ENCODE measurements around the gene CCDC38.
"Not testable (repeated sequence)": the region's sequence is repeated elsewhere in the genome, so short reads cannot be mapped to it uniquely, and the experiment has no call there.

Gene CCDC38

DNA sequence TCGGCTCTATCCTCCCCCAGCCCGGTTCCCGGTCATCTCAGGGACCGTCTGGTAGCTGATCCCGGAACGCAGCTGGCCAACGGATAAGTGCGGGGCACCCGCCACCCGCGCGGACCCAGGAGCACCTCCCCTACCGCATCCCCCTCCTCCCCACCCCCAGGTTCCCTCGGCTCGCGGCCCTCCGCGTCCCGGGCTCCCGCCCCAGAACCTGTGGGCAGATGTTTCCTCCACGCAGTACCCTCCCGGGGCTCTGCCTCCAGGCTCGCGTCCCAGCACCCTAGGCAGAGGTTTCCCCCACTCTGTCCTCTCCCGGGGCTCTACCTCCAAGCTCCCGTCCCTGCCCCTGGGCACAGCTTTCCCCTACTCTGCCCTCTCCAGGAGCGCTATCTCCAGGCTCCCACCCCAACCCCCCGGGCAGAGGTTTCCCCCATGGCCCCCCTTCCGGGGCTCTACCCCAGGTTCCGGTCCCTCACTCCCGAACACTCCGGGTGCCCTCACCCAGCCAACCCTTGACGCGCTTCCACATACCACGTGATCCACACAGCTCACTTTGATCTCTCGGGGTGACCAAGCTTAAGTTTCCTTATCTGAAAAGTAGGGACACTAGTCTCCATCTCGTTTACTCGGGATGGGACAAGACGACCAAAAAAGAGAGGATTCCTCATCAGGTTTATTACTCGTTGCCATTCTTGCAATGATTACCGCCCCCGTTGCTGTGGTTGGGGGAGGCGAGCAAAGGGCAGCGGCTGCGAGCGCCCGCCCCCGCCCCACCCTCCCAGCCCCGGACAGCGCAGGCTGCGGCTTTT is at the start of gene CCDC38:
Gene CCDC38, minus strand, starts transcription at position 91 of the 806 bp plus-strand sequence. CDS start 6,105 bp downstream, outside the sequence.
- DNase-seq = peak; percentile 79

GRCh38 chr12:95990136-95990535 is 47.7 kb upstream of the CCDC38 start:
- DNase-seq = no peak

- no peak for DNase-seq
Observed at GRCh38 chr12:95989504-95990123, 47.2 kb upstream of the CCDC38 start.

DNA sequence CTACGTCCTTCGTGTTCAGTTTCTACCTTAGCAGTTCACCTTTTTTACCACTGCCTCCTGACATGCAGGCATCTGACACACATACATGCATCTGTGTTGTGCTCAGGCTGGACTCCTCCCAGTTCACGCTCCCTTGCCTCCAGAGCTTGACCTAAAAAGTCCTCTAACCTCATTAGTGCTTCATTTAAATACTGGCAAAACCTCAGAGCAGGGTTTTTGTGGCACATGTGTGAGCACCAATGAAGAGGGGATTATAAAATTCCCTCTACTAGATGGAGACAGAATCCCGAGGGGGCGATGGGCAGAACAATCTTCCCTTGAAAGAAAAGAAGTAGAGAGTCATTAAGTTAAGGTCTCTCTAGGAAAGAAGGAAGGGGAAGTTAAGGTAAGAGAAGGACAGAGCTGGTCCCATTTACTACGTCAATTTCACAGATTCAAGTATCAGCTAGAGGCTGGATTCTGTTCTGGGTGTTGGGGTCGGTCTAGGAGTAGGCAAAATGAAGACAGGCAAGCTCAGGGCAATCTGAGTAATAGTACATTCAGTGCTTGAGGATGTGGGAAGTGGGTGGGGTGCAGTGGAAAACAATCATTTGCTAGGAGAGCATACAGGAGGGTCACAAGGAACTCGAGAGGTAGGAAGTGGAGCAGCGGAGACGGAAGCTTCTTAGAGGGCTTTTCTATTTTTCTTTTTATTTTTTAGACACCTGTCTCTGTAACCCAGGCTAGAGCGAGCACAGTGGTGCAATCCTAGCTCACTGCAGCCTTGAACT is 46.3 kb upstream of the CCDC38 start:
- DNase-seq = no peak

GRCh38 chr12:95986635-95987570 is 44.5 kb upstream of the CCDC38 start:
- no peak for DNase-seq

DNA sequence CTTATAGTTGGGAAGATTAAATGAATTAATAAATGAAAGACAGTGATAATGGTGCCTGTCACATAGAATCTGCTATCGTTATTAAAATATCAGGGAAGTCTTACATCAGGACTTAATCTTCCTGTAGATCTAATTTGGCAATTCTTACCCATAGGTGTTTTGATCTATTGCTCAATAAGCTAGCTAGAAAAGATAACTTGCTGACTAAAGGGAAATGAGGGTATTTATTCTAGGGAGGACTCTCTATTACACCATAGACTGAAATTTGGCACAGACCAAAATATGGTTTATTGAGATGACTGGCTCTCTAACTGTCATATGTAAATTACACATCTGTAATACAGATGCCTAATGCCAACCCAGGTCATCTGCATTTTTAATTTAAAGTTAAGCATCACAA is 42.3 kb upstream of the CCDC38 start:
- DNase-seq = no peak

GRCh38 chr12:95982602-95983001 is 40.2 kb upstream of the CCDC38 start:
- no peak for DNase-seq

- no peak for DNase-seq
Observed at GRCh38 chr12:95980437-95980836, 38.0 kb upstream of the CCDC38 start.

- DNase-seq = no peak
Observed at GRCh38 chr12:95978774-95979173, 36.4 kb upstream of the CCDC38 start.

DNA sequence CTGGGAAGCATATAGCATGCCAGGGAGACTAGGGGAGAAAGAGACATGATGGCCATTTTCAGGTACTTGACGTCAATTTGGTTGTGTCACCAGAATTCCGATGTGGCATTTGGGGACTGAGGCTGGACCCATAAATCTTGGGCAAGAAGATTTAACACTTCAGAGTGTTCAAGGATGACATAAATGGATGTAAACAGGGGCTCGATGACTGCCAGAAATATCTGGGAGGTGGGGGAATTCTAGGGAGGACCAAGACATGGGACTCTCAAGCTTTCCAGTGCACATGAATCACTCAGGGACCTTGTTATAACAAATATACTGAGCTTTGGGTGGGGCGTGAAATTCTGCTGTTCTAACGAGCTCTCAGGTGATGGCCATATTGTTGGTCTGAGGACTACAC is 35.9 kb upstream of the CCDC38 start:
- no peak for DNase-seq

GRCh38 chr12:95977764-95978305 is 35.4 kb upstream of the CCDC38 start:
- no peak for DNase-seq

- DNase-seq = peak; percentile 54
Observed at GRCh38 chr12:95976416-95976832, 34.0 kb upstream of the CCDC38 start.

DNA sequence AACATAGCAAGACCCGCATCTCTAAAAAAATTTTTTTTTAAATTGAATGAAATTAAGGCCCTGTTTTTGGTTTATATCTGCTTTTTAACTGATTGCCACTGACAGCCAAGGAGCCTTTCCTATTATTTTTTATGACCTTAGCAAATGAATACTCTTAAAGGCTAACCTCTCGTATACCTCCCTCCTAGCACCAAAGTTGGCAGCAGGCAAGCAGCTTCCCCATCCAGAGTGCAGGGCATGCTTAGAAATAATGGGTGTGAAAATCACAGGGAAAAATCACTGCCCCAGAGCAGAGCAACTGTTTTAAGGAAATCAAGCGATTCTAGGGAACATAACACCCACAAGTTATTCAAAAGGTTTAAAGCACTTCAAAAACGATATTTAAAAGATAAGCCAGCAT is 33.1 kb upstream of the CCDC38 start:
- no peak for DNase-seq

DNA sequence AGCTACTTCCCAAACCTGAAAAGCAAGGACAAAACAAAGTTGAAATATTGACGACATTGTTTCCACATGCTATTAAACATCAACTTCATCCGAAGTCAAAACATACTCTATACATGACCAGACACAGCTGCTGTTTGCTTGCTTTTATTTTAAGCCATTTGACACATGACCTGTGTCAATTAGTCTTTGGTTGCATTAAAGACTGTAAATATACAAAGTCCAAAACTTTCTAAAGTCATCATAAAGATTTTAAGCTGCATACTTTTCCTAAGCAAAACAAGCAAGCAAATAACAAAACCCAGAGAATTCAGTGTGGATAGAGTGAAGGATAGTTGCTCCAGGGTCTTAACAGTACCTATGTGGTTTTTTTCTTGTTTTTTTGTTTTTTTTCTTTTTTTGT is 31.9 kb upstream of the CCDC38 start:
- no peak for DNase-seq

- no peak for DNase-seq
Observed at GRCh38 chr12:95972832-95973456, 30.5 kb upstream of the CCDC38 start.

DNA sequence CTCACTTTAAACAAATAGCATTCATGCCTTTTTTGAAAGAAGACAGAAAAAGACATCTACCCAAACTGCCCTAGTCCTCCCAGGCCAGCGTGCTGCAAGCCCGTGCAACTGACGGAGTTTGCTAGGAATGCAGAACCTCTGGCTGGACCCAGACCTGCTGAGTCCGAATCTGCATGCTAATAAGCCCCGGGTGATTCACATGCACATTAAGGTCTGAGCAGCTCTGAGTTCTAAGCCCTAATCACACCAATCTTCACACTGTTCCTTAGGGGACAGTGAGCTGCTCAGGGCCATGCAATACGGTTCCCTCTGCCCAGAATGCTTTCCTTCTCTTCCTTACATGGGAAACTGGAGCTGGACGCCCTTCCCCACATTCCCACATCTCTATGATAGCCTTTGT is 28.5 kb upstream of the CCDC38 start:
- DNase-seq = no peak

DNA sequence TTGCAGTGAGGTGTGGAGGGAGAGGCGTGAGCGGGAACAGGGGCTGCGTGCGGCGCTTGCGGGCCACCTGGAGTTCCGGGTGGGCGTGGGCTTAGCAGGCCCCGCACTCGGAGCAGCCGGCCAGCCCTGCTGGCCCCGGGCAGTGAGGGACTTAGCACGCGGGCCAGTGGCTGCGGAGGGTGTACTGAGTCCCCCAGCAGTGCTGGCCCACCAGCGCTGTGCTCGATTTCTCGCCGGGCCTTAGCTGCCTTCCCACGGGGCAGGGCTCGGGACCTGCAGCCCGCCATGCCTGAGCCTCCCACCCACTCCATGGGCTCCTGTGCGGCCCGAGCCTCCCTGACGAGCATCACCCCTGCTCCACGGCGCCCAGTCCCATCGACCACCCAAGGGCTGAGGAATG is 26.7 kb upstream of the CCDC38 start:
- DNase-seq = not testable (repeated sequence)

DNA sequence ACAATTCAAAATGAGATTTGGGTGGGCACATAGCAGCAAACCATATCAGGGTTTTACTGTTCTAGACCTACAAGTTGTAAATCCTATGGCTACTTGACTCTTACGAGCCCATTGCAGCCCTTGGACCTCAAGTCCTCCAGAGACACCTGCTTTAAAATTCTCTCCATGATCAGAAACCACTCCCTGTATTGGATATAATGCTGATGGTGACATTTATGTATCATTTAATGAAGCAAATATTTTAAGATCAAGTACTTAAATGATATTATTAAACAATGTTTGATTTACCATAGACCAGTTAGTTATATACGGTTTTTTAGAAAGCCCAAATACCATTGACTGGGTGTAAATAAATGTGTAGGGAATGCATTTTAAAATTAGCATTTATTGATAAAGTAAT is 24.9 kb upstream of the CCDC38 start:
- no peak for DNase-seq

DNA sequence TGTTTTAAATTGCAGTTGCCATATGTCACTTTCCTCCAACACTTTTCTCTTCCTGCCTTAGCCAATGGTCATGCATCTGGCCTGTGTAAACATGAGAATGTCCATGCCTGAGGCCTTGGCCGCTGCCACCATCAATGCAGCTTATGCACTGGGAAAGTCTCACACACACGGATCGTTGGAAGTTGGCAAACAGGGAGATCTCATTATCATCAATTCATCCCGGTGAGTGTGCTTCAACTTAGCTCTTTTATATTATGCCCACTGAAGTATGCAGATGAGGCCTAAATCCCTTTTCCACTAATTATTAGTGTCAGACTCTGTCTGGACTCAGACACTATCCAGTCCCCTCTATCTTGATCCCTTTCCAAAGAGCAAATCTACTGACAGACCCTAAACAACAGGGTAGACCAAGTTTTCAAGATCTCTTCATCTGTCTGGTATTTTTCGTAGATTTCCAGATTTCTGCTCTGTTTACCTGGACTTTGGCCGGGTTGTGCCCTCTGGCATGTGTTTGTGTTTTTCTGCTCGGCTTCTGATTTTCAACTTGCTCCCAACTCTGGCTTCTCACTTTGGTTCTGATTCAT is 24.0 kb upstream of the CCDC38 start:
- DNase-seq = no peak

DNA sequence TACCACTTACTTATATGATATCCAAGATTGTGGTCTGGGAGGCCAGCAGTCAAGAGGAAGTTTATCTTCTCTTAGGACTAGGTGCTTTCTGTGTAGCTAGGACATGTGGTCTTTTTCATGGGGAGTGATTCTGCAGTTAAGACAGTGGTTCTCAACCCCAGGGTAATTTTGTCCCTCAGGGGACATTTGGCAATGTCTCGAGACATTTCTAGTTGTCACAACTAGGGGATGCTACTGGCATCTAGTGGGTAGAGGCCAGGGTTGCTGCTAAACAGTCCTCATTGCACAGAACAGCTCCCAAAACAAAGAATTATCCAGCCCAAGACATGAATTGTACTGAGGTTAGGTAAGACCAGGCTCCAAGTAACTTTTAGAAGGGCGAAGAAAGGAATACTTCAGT is 20.7 kb upstream of the CCDC38 start:
- no peak for DNase-seq

GRCh38 chr12:95962222-95962621 is 19.8 kb upstream of the CCDC38 start:
- DNase-seq = no peak

Data from NCI-H226 (cell line).